HepG2 (cell line): ENCODE data around the gene TGFA. TPM values are rescaled to one million over a fixed set of nuclear protein-coding genes. Genes with fewer than 3 reads are reported as not detected.
A peak's percentile ranks its signal among the peaks of the same experiment; 100 is the strongest.

Experiments
- AFF4 ChIP-seq: sonication (generic); formaldehyde crosslinking; IDR thresholded peaks from 2 replicates; pipeline ENCODE4 v1.4.0; 2020; ENCODE audit warnings: missing genetic modification reagents
- AGO2 ChIP-seq: fragments of 200-400 bp; formaldehyde crosslinking; optimal IDR thresholded peaks from 2 replicates; pipeline ENCODE3; 2017; ENCODE audit warnings: mild to moderate bottlenecking, low read depth, low read length, moderate library complexity
- AKAP8 ChIP-seq: sonication (generic); formaldehyde crosslinking; IDR thresholded peaks from 2 replicates; pipeline ENCODE4 v1.5.1; 2020; ENCODE audit warnings: mild to moderate bottlenecking, missing genetic modification reagents
- GLI4 ChIP-seq: sonication (generic); formaldehyde crosslinking; IDR thresholded peaks from 2 replicates; pipeline ENCODE4 v1.5.1; 2020; ENCODE audit warnings: missing genetic modification reagents, mild to moderate bottlenecking, moderate library complexity, borderline replicate concordance
- HDAC6 ChIP-seq: fragments of 200-600 bp; sonication (generic); IDR thresholded peaks from 2 replicates; pipeline ENCODE4 v1.7.0; 2017; ENCODE audit warnings: mild to moderate bottlenecking, antibody characterized with exemption, low read length, low read depth
- HNF1B ChIP-seq: sonication (generic); formaldehyde crosslinking; IDR thresholded peaks from 2 replicates; pipeline ENCODE4 v1.5.1; 2020; ENCODE audit warnings: mild to moderate bottlenecking, moderate library complexity, missing genetic modification reagents
- HNRNPH1 ChIP-seq: fragments of 200-400 bp; formaldehyde crosslinking; optimal IDR thresholded peaks from 2 replicates; pipeline ENCODE3; 2017; ENCODE audit warnings: mild to moderate bottlenecking, low read depth, low read length
- KAT2B ChIP-seq: fragments of 150-350 bp; IDR thresholded peaks from 2 replicates; pipeline ENCODE4 v1.6.1; 2014; ENCODE audit warnings: low read depth, low read length, borderline replicate concordance
- MTF2 ChIP-seq: sonication (generic); formaldehyde crosslinking; IDR thresholded peaks from 2 replicates; pipeline ENCODE4 v1.5.0; 2020; ENCODE audit warnings: missing genetic modification reagents, borderline replicate concordance
- MXD4 ChIP-seq: IDR thresholded peaks from 2 replicates; pipeline ENCODE4 v1.6.1; 2016; ENCODE audit warnings: mild to moderate bottlenecking, missing biosample characterization, missing genetic modification reagents
- RBM22 ChIP-seq: fragments of 200-400 bp; formaldehyde crosslinking; optimal IDR thresholded peaks from 2 replicates; pipeline ENCODE3; 2017; ENCODE audit warnings: mild to moderate bottlenecking, low read length, moderate library complexity
- REL ChIP-seq: sonication (generic); formaldehyde crosslinking; conservative IDR thresholded peaks from 2 replicates; pipeline ENCODE4 v1.8.0; 2022; ENCODE audit warnings: mild to moderate bottlenecking, missing genetic modification reagents, moderate library complexity
- RFX3 ChIP-seq: IDR thresholded peaks from 2 replicates; pipeline ENCODE4 v1.6.1; 2016; ENCODE audit warnings: missing biosample characterization, missing genetic modification reagents
- TSC22D2 ChIP-seq: sonication (generic); formaldehyde crosslinking; IDR thresholded peaks from 2 replicates; pipeline ENCODE4 v1.5.1; 2020; ENCODE audit warnings: missing genetic modification reagents, mild to moderate bottlenecking, borderline replicate concordance
- ZBTB43 ChIP-seq: sonication (generic); formaldehyde crosslinking; conservative IDR thresholded peaks from 2 replicates; pipeline ENCODE4 v1.4.0; 2020; ENCODE audit warnings: missing genetic modification reagents
- ZBTB7B ChIP-seq: sonication (generic); formaldehyde crosslinking; IDR thresholded peaks from 2 replicates; pipeline ENCODE4 v1.4.0; 2020; ENCODE audit warnings: missing genetic modification reagents
- ZC3H13 ChIP-seq: sonication (generic); formaldehyde crosslinking; IDR thresholded peaks from 2 replicates; pipeline ENCODE4 v1.8.1; 2023; ENCODE audit warnings: mild to moderate bottlenecking, missing genetic modification reagents, moderate library complexity
- ZFP36L1 ChIP-seq: sonication (generic); formaldehyde crosslinking; IDR thresholded peaks from 2 replicates; pipeline ENCODE4 v1.8.0; 2022; ENCODE audit warnings: mild to moderate bottlenecking, missing genetic modification reagents, moderate library complexity
- ZNF12 ChIP-seq: sonication (generic); formaldehyde crosslinking; IDR thresholded peaks from 2 replicates; pipeline ENCODE4 v1.5.0; 2020; ENCODE audit warnings: missing genetic modification reagents
- ZNF234 ChIP-seq: sonication (generic); formaldehyde crosslinking; conservative IDR thresholded peaks from 2 replicates; pipeline ENCODE4 v1.5.1; 2020; ENCODE audit warnings: mild to moderate bottlenecking, missing genetic modification reagents
- ZNF704 ChIP-seq: sonication (generic); formaldehyde crosslinking; IDR thresholded peaks from 2 replicates; pipeline ENCODE4 v1.8.1; 2023; ENCODE audit warnings: mild to moderate bottlenecking, inconsistent platforms, moderate library complexity, missing genetic modification reagents, borderline replicate concordance
- ZSCAN21 ChIP-seq: sonication (generic); formaldehyde crosslinking; IDR thresholded peaks from 2 replicates; pipeline ENCODE4 v1.8.0; 2022; ENCODE audit warnings: mild to moderate bottlenecking, missing genetic modification reagents, moderate library complexity, borderline replicate concordance
- ZSCAN25 ChIP-seq: sonication (generic); formaldehyde crosslinking; IDR thresholded peaks from 2 replicates; pipeline ENCODE4 v1.8.0; 2022; ENCODE audit warnings: mild to moderate bottlenecking, missing genetic modification reagents
- polyA plus RNA-seq, 8 experiments: library from polyadenylated mRNA; depleted of rRNA in 3 of 8; stranded (reverse) in 7 of 8; unstranded in 1 of 8; fragments of >200 nt; fragmentation: Illumina TruSeq in 4 of 8; extraction: Trizol in 4 of 8; gene quantifications; 2 replicates each; pipeline versions ENCODE4 v1.2.1 to v1.2.3, GENCODE V29; 2011 to 2016; ENCODE audit warnings: low read depth in 4 of 8, missing spikeins in 1 of 8, mixed read lengths in 1 of 8; ENCODE audit not compliant: insufficient read depth in 1 of 8
- total RNA-seq, 5 experiments: library from RNA; depleted of rRNA; stranded (reverse); fragments of >200 nt; fragmentation: Illumina TruSeq; extraction: Trizol; gene quantifications; 2 replicates each; pipeline ENCODE4 v1.2.3, GENCODE V29; 2016; ENCODE audit warnings: low read depth in 1 of 5

Gene TGFA
- total and polyA plus RNA-seq, 2 of the 13 experiments (the other 11 are each of a cell fraction or from before 2014, with no cell fraction given), result 7.8 to 15.3 TPM

- TF ChIP-seq ZNF704 (no peak), AGO2 (no peak), ZBTB7B (CRISPR knock-in tag) (peak; percentile 100), GLI4 (CRISPR knock-in tag) (no peak), MTF2 (CRISPR knock-in tag) (no peak), RFX3 (CRISPR knock-in tag) (no peak), ZFP36L1 (CRISPR knock-in tag) (no peak), MXD4 (0 out of 2 replicates have a peak, but pooled peaks have one; percentile 49), ZSCAN25 (CRISPR knock-in tag) (no peak), AFF4 (CRISPR knock-in tag) (no peak), RBM22 (no peak), AKAP8 (CRISPR knock-in tag) (no peak), ZC3H13 (CRISPR knock-in tag) (no peak), ZBTB43 (CRISPR knock-in tag) (peak; percentile 80), HDAC6 (no peak), ZNF12 (CRISPR knock-in tag) (peak; percentile 76), ZSCAN21 (no peak), REL (CRISPR knock-in tag) (no peak), HNF1B (0 out of 2 replicates have a peak, but pooled peaks have one; percentile 30), KAT2B (no peak), TSC22D2 (CRISPR knock-in tag) (0 out of 2 replicates have a peak, but pooled peaks have one; percentile 60), HNRNPH1 (no peak), ZNF234 (CRISPR knock-in tag) (0 out of 2 replicates have a peak, but pooled peaks have one; percentile 16)
These were observed 11.6 kb upstream of the TGFA start (continued) for GRCh38 chr2:70565039-70565731.
